H54 (cell line): ENCODE measurements around the gene RAB44.
A peak's percentile ranks its signal among the peaks of the same experiment; 100 is the strongest.
"Not testable (repeated sequence)": the region's sequence is repeated elsewhere in the genome, so short reads cannot be mapped to it uniquely, and the experiment has no call there.

ENCODE experiments used
- DNase-seq: peaks from one replicate; pipeline ENCODE4 v3.0.0; 2011; ENCODE audit warnings: low spot score, mixed read lengths; ENCODE audit not compliant: insufficient read length
- FAIRE-seq: peaks from 3 replicates; lab custom pipeline; 2011; peaks lifted over from hg19 to GRCh38; lab: Jason Lieb, UNC
- POLR2A ChIP-seq: IDR thresholded peaks from 2 replicates; pipeline ENCODE4 v1.6.1; 2011; ENCODE audit warnings: low read depth, mild to moderate bottlenecking, low read length

Gene RAB44

GRCh38 chr6:36697481-36697903, at the start of gene RAB44:
TSS of gene RAB44 (plus strand) at chr6:36697826. CDS start at chr6:36704236, 6,410 bp downstream.
- FAIRE-seq (no peak), DNase-seq (no peak)
- no peak for TF ChIP-seq POLR2A

GRCh38 chr6:36649086-36649485, 48.5 kb upstream of the RAB44 start:
- no peak for TF ChIP-seq POLR2A
- DNase-seq (no peak), FAIRE-seq (no peak)

- TF ChIP-seq POLR2A = no peak
- DNase-seq = no peak
- no peak for FAIRE-seq
Observed at GRCh38 chr6:36649701-36650484, 47.7 kb upstream of the RAB44 start.

- TF ChIP-seq POLR2A = no peak
- no peak for FAIRE-seq
- no peak for DNase-seq
Observed at GRCh38 chr6:36650848-36651478, 46.7 kb upstream of the RAB44 start.

GRCh38 chr6:36651659-36652379, 45.8 kb upstream of the RAB44 start:
- DNase-seq (no peak), FAIRE-seq (no peak)
- TF ChIP-seq POLR2A = no peak

- not testable (repeated sequence) for FAIRE-seq, DNase-seq
Observed at GRCh38 chr6:36654469-36654868, 43.2 kb upstream of the RAB44 start.

- FAIRE-seq (no peak), DNase-seq (no peak)
- TF ChIP-seq POLR2A = no peak
Observed at GRCh38 chr6:36655085-36655724, 42.4 kb upstream of the RAB44 start.

GRCh38 chr6:36656441-36656840, 41.2 kb upstream of the RAB44 start:
- no peak for TF ChIP-seq POLR2A
- FAIRE-seq (no peak), DNase-seq (no peak)

GRCh38 chr6:36657271-36657670, 40.4 kb upstream of the RAB44 start:
- no peak for TF ChIP-seq POLR2A
- DNase-seq (no peak), FAIRE-seq (no peak)

GRCh38 chr6:36657942-36658544, 39.6 kb upstream of the RAB44 start:
- DNase-seq (no peak), FAIRE-seq (peak; percentile 64)
- TF ChIP-seq POLR2A = no peak

GRCh38 chr6:36659271-36659670, 38.4 kb upstream of the RAB44 start:
- FAIRE-seq (no peak), DNase-seq (no peak)
- TF ChIP-seq POLR2A = no peak

GRCh38 chr6:36660771-36661471, 36.7 kb upstream of the RAB44 start:
- no peak for FAIRE-seq
- TF ChIP-seq POLR2A = no peak
- no peak for DNase-seq

- FAIRE-seq = no peak
Observed at GRCh38 chr6:36662380-36662779, 35.2 kb upstream of the RAB44 start.

GRCh38 chr6:36662827-36663256, 34.8 kb upstream of the RAB44 start:
- no peak for FAIRE-seq
- TF ChIP-seq POLR2A = no peak
- no peak for DNase-seq

More at GRCh38 chr6:36662380-36662779, 35.2 kb upstream of the RAB44 start:
- no peak for DNase-seq
- no peak for TF ChIP-seq POLR2A
